ENCODE results near the gene ARSI.

Gene ARSI

GRCh38 chr5:150325426-150325825 lies 22.7 kb upstream of the ARSI start:
- DNase-seq: no peak

GRCh38 chr5:150323819-150324218 lies 21.1 kb upstream of the ARSI start:
- no peak for DNase-seq

- no peak for DNase-seq
These were observed 20.4 kb upstream of the ARSI start for GRCh38 chr5:150323092-150323491.

- DNase-seq: no peak
These were observed 19.5 kb upstream of the ARSI start for GRCh38 chr5:150322202-150322601.

GRCh38 chr5:150321784-150322183 lies 19.1 kb upstream of the ARSI start:
- no peak for DNase-seq

- DNase-seq: no peak
These were observed 18.5 kb upstream of the ARSI start for GRCh38 chr5:150321211-150321610.

GRCh38 chr5:150320044-150320613 lies 17.4 kb upstream of the ARSI start:
- DNase-seq: no peak

GRCh38 chr5:150319484-150319790 lies 16.7 kb upstream of the ARSI start:
- no peak for DNase-seq

GRCh38 chr5:150318613-150319483 lies 16.1 kb upstream of the ARSI start:
- DNase-seq: no peak

- DNase-seq: peak; percentile 35
These were observed 14.6 kb upstream of the ARSI start for GRCh38 chr5:150317048-150318003.

GRCh38 chr5:150316320-150316719 lies 13.6 kb upstream of the ARSI start:
- no peak for DNase-seq

GRCh38 chr5:150315245-150315644 lies 12.5 kb upstream of the ARSI start:
- DNase-seq: no peak

- DNase-seq: no peak
These were observed 11.4 kb upstream of the ARSI start for GRCh38 chr5:150313921-150314716.

GRCh38 chr5:150313501-150313900 lies 10.8 kb upstream of the ARSI start:
- DNase-seq: no peak

GRCh38 chr5:150312518-150312917 lies 9.8 kb upstream of the ARSI start:
- no peak for DNase-seq

- no peak for DNase-seq
These were observed 8.4 kb upstream of the ARSI start for GRCh38 chr5:150311015-150311692.

- DNase-seq: no peak
These were observed 7.5 kb upstream of the ARSI start for GRCh38 chr5:150310246-150310645.

GRCh38 chr5:150309886-150310239 lies 7.2 kb upstream of the ARSI start:
- no peak for DNase-seq

- no peak for DNase-seq
These were observed 6.6 kb upstream of the ARSI start for GRCh38 chr5:150309101-150309885.

GRCh38 chr5:150307617-150308426 lies 5.1 kb upstream of the ARSI start:
- no peak for DNase-seq

GRCh38 chr5:150306775-150307174 lies 4.1 kb upstream of the ARSI start:
- no peak for DNase-seq
